ENCODE results near the gene ADCK2. TPM values are rescaled to one million over a fixed set of nuclear protein-coding genes. Genes with fewer than 3 reads are reported as not detected.
"Not testable (repeated sequence)": the region's sequence is repeated elsewhere in the genome, so short reads cannot be mapped to it uniquely, and the experiment has no call there.

ADCK2 gene
- total and polyA plus RNA-seq, 4 donors = 3.2 to 15.4 (median 11.1) TPM

DNA sequence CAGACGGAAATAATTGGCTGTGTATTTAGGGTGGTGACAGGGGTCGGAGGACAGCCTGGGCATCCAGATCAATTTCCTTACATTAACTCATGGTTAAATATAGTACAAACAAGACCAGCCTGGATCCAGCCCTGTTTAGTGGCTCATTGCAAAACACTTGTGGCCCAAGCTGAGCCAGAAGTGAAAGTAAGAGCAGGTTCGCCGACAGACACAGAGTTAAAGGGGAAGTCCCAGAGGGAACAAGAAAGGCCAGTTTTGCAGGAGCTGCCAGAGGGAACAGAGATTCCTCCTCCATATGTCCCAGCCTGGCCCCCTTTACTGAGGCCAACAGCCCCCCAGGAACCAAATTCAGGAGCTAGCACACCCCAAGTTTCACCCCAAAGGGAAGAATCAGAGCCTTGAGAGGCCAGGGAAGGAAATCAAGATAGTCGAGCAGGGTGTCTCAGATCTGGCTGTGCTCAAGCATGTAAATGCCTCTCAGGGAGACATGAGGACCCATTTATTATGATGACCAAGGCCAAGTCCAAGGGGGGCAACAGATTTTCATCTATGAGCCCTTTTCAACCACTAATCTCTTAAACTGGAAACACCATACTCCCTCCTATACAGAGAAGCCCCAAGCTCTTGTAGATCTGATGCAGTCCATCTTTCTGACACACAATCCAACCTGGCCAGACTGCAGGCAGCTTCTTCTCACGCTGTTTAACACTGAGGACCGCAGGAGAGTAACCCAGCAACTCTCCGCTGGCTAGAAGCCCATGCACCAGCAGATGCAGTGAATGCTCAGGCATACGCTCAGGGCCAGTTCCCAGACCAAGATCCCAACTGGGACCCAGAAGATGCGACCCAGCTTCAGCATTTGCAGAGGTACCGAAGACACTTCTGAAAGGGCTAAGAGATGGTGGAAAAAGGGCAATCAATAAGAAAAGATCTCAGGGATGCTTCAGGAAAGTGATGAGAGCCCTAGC, 15.9 kb upstream of the ADCK2 start:
- no peaks in the 10 kb centered on the region for H3K27me3 ChIP-seq (ENCODE audit: control insufficient read depth in 4 of 4, insufficient read depth in 4 of 4, low read length in 3 of 4)
- H3K9me3 ChIP-seq (ENCODE audit: control insufficient read depth in 4 of 4, low read length in 3 of 4) = no peaks in the 10 kb centered on the region
- no peak overlapping the region for H3K9ac ChIP-seq (ENCODE audit: low read depth in 1 of 2, low read length in 2 of 2)
- no peak for DNase-seq (ENCODE audit: low spot score)
- no peak overlapping the region for H3K27ac ChIP-seq (ENCODE audit: low read depth in 1 of 2, low read length in 2 of 2)
- WGBS = 48% methylated on average over 11 of the region's 11 CpGs
- H3K4me3 ChIP-seq (ENCODE audit: low read depth in 1 of 3, low read length in 3 of 3) = peak overlapping the region in 1 of 3 donors; percentile 5
- H3K4me1 ChIP-seq (ENCODE audit: control insufficient read depth in 4 of 4, insufficient read depth in 4 of 4, low read length in 3 of 4) = peaks cover 0 to 18% (median 10%) of the 10 kb centered on the region in 4 donors
- peak in 1 of 2 donors; percentile 26 for TF ChIP-seq RXRA (IDR thresholded peaks at IDR 0.05)
- no peak for TF ChIP-seq GABPA (IDR thresholded peaks at IDR 0.05 in 1 of 2, conservative IDR thresholded peaks at IDR 0.05 in 1 of 2)
- TF ChIP-seq SP1 (IDR thresholded peaks at IDR 0.05) = peak; percentile 40
- TF ChIP-seq RAD21 (IDR thresholded peaks at IDR 0.05) = peak in 1 of 2 donors; percentile 41
- H3K36me3 ChIP-seq (ENCODE audit: control insufficient read depth in 4 of 4, insufficient read depth in 3 of 4, low read depth in 1 of 4, low read length in 3 of 4) = no peaks in the 10 kb centered on the region

DNA sequence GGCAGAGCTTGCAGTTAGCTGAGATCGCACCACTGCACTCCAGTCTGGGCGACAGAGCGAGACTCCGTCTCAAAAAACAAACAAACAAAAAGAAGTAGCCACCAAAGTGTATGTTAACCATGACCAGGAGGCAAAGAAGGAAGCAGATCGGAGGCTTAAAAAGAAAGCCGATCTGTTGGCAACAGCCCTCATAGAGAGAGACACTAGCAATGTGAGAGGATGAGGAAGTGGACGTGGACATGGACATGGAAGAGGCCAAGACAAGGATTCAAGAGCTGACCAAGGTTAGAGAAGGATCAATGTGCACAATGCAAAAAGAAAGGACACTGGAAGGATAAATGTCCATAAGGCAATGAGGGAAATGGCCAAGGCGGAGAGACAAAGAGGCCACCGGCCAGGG, 14.9 kb upstream of the ADCK2 start:
- DNase-seq (ENCODE audit: low spot score) = no peak
- TF ChIP-seq, protein P1, sequence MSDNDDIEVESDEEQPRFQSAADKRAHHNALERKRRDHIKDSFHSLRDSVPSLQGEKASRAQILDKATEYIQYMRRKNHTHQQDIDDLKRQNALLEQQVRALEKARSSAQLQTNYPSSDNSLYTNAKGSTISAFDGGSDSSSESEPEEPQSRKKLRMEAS (IDR thresholded peaks at IDR 0.05) = no peak
- TF ChIP-seq YY1 (IDR thresholded peaks at IDR 0.05) = no peak
- Histone ChIP-seq H3K4me3 (ENCODE audit: low read depth in 1 of 3, low read length in 3 of 3) (no peak overlapping the region), H3K27me3 (ENCODE audit: control insufficient read depth in 4 of 4, insufficient read depth in 4 of 4, low read length in 3 of 4) (no peaks in the 10 kb centered on the region), H3K9ac (ENCODE audit: low read depth in 1 of 2, low read length in 2 of 2) (no peak overlapping the region), H3K9me3 (ENCODE audit: control insufficient read depth in 4 of 4, low read length in 3 of 4) (no peaks in the 10 kb centered on the region), H3K27ac (ENCODE audit: low read depth in 1 of 2, low read length in 2 of 2) (no peak overlapping the region), H3K36me3 (ENCODE audit: control insufficient read depth in 4 of 4, insufficient read depth in 3 of 4, low read depth in 1 of 4, low read length in 3 of 4) (no peaks in the 10 kb centered on the region), H3K4me1 (ENCODE audit: control insufficient read depth in 4 of 4, insufficient read depth in 4 of 4, low read length in 3 of 4) (peaks cover 0 to 18% (median 10%) of the 10 kb centered on the region in 4 donors)
- WGBS = 94% methylated on average over 9 of the region's 9 CpGs

DNA sequence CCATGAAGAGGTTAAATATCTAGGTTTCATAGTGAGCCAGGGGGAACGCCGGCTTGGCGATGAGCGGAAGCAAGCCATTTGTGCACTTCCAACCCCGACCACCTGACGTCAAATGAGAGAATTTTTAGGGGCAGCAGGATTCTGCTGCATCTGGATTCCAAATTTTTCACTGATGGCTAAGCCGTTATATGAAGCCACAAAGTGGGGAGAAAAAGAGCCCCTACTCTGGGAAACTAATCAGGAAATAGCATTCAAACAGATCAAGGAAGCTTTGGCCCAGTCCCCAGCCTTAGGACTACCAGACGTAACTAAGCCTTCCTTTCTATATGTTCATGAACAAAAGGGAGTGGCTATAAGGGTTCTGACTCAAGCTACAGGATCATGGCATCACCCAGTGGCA, 12.9 kb upstream of the ADCK2 start:
- 77% methylated on average over 8 of the region's 8 CpGs for WGBS
- no peaks in the 10 kb centered on the region for H3K9me3 ChIP-seq (ENCODE audit: control insufficient read depth in 4 of 4, low read length in 3 of 4)
- H3K36me3 ChIP-seq (ENCODE audit: control insufficient read depth in 4 of 4, insufficient read depth in 3 of 4, low read depth in 1 of 4, low read length in 3 of 4) = no peaks in the 10 kb centered on the region
- no peaks in the 10 kb centered on the region for H3K27me3 ChIP-seq (ENCODE audit: control insufficient read depth in 4 of 4, insufficient read depth in 4 of 4, low read length in 3 of 4)
- no peak overlapping the region for H3K4me3 ChIP-seq (ENCODE audit: low read depth in 1 of 3, low read length in 3 of 3)
- H3K27ac ChIP-seq (ENCODE audit: low read depth in 1 of 2, low read length in 2 of 2) = no peak overlapping the region
- no peak overlapping the region for H3K9ac ChIP-seq (ENCODE audit: low read depth in 1 of 2, low read length in 2 of 2)
- peaks cover 0 to 8% (median 2%) of the 10 kb centered on the region in 4 donors for H3K4me1 ChIP-seq (ENCODE audit: control insufficient read depth in 4 of 4, insufficient read depth in 4 of 4, low read length in 3 of 4)
- no peak for TF ChIP-seq EGR1 (IDR thresholded peaks at IDR 0.05; ENCODE audit: low read depth in 2 of 2)
- TF ChIP-seq TAF1 (conservative IDR thresholded peaks at IDR 0.05) = no peak
- no peak for TF ChIP-seq FOXA1 (IDR thresholded peaks at IDR 0.05)
- DNase-seq (ENCODE audit: low spot score) = no peak

DNA sequence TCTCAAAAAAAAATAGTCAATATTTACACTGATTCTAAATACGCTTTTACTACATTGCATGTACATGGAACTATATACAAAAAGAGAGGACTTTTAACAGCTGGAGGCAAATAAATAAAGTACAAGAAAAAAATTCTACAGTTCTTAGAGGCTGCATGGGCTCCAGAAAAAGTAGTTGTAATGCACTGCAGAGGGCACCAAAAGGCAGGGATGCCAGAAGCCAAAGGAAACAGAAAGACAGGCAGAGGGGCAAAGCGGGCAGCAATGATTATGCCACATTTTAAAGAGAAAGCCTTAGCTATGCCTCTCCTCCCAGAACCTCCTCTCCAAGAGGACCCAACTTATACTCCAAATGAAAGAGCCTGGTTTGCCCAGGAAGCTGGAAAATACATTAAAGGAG, 11.6 kb upstream of the ADCK2 start:
- Histone ChIP-seq H3K36me3 (ENCODE audit: control insufficient read depth in 4 of 4, insufficient read depth in 3 of 4, low read depth in 1 of 4, low read length in 3 of 4) (no peaks in the 10 kb centered on the region), H3K9me3 (ENCODE audit: control insufficient read depth in 4 of 4, low read length in 3 of 4) (no peaks in the 10 kb centered on the region), H3K27me3 (ENCODE audit: control insufficient read depth in 4 of 4, insufficient read depth in 4 of 4, low read length in 3 of 4) (no peaks in the 10 kb centered on the region), H3K4me1 (ENCODE audit: control insufficient read depth in 4 of 4, insufficient read depth in 4 of 4, low read length in 3 of 4) (peaks cover 0 to 8% (median 2%) of the 10 kb centered on the region in 4 donors), H3K27ac (ENCODE audit: low read depth in 1 of 2, low read length in 2 of 2) (no peak overlapping the region), H3K4me3 (ENCODE audit: low read depth in 1 of 3, low read length in 3 of 3) (no peak overlapping the region), H3K9ac (ENCODE audit: low read depth in 1 of 2, low read length in 2 of 2) (no peak overlapping the region)
- TF ChIP-seq GABPA (IDR thresholded peaks at IDR 0.05 in 1 of 2, conservative IDR thresholded peaks at IDR 0.05 in 1 of 2) (no peak), HNF4A (conservative IDR thresholded peaks at IDR 0.05) (no peak), JUND (IDR thresholded peaks at IDR 0.05) (no peak), RAD21 (IDR thresholded peaks at IDR 0.05) (peak; percentile 30 to 38)
- TF ChIP-seq, protein P2, sequence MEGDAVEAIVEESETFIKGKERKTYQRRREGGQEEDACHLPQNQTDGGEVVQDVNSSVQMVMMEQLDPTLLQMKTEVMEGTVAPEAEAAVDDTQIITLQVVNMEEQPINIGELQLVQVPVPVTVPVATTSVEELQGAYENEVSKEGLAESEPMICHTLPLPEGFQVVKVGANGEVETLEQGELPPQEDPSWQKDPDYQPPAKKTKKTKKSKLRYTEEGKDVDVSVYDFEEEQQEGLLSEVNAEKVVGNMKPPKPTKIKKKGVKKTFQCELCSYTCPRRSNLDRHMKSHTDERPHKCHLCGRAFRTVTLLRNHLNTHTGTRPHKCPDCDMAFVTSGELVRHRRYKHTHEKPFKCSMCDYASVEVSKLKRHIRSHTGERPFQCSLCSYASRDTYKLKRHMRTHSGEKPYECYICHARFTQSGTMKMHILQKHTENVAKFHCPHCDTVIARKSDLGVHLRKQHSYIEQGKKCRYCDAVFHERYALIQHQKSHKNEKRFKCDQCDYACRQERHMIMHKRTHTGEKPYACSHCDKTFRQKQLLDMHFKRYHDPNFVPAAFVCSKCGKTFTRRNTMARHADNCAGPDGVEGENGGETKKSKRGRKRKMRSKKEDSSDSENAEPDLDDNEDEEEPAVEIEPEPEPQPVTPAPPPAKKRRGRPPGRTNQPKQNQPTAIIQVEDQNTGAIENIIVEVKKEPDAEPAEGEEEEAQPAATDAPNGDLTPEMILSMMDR (IDR thresholded peaks at IDR 0.05; ENCODE audit: low read depth, low read length, missing input control) = no peak
- TF ChIP-seq, protein P1 (IDR thresholded peaks at IDR 0.05) = no peak
- TF ChIP-seq, protein P3, sequence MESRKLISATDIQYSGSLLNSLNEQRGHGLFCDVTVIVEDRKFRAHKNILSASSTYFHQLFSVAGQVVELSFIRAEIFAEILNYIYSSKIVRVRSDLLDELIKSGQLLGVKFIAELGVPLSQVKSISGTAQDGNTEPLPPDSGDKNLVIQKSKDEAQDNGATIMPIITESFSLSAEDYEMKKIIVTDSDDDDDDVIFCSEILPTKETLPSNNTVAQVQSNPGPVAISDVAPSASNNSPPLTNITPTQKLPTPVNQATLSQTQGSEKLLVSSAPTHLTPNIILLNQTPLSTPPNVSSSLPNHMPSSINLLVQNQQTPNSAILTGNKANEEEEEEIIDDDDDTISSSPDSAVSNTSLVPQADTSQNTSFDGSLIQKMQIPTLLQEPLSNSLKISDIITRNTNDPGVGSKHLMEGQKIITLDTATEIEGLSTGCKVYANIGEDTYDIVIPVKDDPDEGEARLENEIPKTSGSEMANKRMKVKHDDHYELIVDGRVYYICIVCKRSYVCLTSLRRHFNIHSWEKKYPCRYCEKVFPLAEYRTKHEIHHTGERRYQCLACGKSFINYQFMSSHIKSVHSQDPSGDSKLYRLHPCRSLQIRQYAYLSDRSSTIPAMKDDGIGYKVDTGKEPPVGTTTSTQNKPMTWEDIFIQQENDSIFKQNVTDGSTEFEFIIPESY (IDR thresholded peaks at IDR 0.05) = no peak
- 47% methylated on average over 2 of the region's 2 CpGs for WGBS
- no peak for DNase-seq (ENCODE audit: low spot score)

DNA sequence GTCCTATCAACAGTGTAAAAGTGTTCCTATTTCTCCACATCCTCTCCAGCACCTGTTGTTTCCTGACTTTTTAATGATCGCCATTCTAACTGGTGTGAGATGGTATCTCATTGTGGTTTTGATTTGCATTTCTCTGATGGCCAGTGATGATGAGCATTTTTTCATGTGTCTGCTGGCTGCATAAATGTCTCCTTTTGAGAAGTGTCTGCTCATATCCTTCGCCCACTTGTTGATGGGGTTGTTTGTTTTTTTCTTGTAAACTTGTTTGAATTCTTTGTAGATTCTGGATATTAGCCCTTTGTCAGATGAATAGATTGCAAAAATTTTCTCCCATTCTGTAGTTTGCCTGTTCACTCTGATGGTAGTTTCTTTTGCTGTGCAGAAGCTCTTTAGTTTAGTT, 9.8 kb upstream of the ADCK2 start:
- H3K27me3 ChIP-seq (ENCODE audit: control insufficient read depth in 4 of 4, insufficient read depth in 4 of 4, low read length in 3 of 4); H3K27ac ChIP-seq (ENCODE audit: low read depth in 1 of 2, low read length in 2 of 2); H3K4me1 ChIP-seq (ENCODE audit: control insufficient read depth in 4 of 4, insufficient read depth in 4 of 4, low read length in 3 of 4); H3K9ac ChIP-seq (ENCODE audit: low read depth in 1 of 2, low read length in 2 of 2); H3K4me3 ChIP-seq (ENCODE audit: low read depth in 1 of 3, low read length in 3 of 3); H3K9me3 ChIP-seq (ENCODE audit: control insufficient read depth in 4 of 4, low read length in 3 of 4); H3K36me3 ChIP-seq (ENCODE audit: control insufficient read depth in 4 of 4, insufficient read depth in 3 of 4, low read depth in 1 of 4, low read length in 3 of 4); DNase-seq (ENCODE audit: low spot score): not testable (repeated sequence)
- WGBS = 92% methylated on average over 1 of the region's 2 CpGs

Measured in liver (tissue), 9 donors.